Fibroblast of mammary gland (primary cell): Measurements from ENCODE around the gene FOXF1.

Experiments
- DNase-seq: peaks from one replicate; pipeline ENCODE4 v3.0.0-alpha.2; 2010; ENCODE audit warnings: low read depth
- H3K4me3 ChIP-seq: 2 replicates; pipeline ENCODE4 v1.5.1; 2011; ENCODE audit warnings: low read depth, mild to moderate bottlenecking, low read length, moderate library complexity; ENCODE audit not compliant: control insufficient read depth
- TF ChIP-seq, protein P1 (sequence below): conservative IDR thresholded peaks from 2 replicates; pipeline ENCODE4 v1.5.1; 2011; ENCODE audit warnings: low read depth, low read length, inconsistent platforms; ENCODE audit not compliant: control insufficient read depth, insufficient read depth

FOXF1 gene

GRCh38 chr16:86555704-86556075 is 45.4 kb downstream of the FOXF1 start:
- no peak for DNase-seq
- TF ChIP-seq, protein P1, sequence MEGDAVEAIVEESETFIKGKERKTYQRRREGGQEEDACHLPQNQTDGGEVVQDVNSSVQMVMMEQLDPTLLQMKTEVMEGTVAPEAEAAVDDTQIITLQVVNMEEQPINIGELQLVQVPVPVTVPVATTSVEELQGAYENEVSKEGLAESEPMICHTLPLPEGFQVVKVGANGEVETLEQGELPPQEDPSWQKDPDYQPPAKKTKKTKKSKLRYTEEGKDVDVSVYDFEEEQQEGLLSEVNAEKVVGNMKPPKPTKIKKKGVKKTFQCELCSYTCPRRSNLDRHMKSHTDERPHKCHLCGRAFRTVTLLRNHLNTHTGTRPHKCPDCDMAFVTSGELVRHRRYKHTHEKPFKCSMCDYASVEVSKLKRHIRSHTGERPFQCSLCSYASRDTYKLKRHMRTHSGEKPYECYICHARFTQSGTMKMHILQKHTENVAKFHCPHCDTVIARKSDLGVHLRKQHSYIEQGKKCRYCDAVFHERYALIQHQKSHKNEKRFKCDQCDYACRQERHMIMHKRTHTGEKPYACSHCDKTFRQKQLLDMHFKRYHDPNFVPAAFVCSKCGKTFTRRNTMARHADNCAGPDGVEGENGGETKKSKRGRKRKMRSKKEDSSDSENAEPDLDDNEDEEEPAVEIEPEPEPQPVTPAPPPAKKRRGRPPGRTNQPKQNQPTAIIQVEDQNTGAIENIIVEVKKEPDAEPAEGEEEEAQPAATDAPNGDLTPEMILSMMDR = no peak
- H3K4me3 ChIP-seq = peak overlapping the region; percentile 96

- H3K4me3 ChIP-seq = no peak overlapping the region
- DNase-seq = no peak
- TF ChIP-seq, protein P1 = no peak
Observed at GRCh38 chr16:86556576-86556975, 46.2 kb downstream of the FOXF1 start.

DNA sequence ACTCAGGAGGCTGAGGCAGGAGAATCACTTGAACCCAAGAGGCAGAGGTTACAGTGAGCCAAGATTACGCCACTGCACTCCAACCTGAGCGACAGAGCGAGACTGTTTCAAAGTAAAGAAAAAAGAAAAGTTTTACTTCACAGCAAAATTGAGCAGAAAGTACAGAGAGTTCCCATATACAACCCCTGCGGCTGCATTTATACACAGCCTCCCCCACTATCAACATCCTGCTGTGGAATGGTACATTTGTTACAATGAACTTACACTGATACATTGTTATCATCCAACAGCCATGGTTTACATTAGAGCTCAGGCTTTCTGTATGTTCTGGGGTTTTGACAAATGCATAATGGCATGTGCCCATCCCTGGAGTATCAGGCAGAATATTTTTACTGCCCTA is 47.3 kb downstream of the FOXF1 start:
- no peak overlapping the region for H3K4me3 ChIP-seq
- DNase-seq = no peak
- TF ChIP-seq, protein P1 = no peak

GRCh38 chr16:86558355-86559193 is 48.2 kb downstream of the FOXF1 start:
- TF ChIP-seq, protein P1 = no peak
- no peak overlapping the region for H3K4me3 ChIP-seq
- DNase-seq = no peak

DNA sequence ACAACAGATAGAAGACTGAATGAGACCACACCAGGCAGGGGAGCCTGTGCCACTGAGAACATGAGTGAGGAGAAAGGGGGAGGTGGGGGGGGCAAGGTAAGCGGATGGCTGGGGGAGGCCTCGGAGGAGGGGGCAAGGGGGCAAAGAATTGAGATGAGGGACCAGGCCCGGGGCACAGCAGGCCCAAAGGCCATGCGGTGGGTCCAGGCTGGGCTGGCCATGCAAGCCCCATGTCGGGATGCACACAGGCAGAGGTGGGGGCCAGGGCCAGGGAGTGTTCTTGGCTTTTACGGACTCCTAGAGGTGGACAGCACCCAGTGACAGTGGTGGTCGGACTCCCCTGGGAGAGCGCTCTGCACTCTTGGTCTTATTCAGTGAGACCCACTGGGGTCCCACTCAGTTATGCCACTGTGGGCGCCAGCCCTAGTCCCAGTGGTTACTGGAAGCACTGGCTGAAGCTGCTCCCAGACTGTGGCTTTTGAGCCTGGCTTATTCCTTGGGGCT is 49.5 kb downstream of the FOXF1 start:
- TF ChIP-seq, protein P1 = no peak
- no peak for DNase-seq
- no peak overlapping the region for H3K4me3 ChIP-seq

DNA sequence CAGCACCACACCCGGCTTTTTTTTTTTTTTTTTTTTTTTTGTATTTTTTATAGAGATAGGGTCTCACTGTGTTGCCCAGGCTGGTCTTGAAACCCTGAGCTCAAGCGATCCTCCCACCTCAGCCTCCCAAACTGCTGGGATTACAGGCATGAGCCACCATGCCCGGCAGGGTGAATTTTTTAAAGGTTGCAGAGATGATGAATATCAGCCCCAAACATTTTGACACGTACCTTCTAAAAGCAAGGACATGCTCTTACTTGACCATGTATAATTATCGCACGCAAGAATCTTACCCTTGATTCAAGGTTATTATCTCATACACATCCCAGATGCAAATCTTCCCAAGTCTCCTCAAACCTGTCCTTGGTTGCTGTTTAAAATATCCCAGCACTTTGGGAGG is 52.0 kb downstream of the FOXF1 start:
- H3K4me3 ChIP-seq = no peak overlapping the region
- no peak for DNase-seq
- TF ChIP-seq, protein P1 = no peak
